ENCODE data around the gene CHIC2.
A peak's percentile ranks its signal among the peaks of the same experiment; 100 is the strongest.

Gene CHIC2

GRCh38 chr4:54062392-54062791 is 2.0 kb downstream of the CHIC2 start:
- H3K27me3 ChIP-seq (ENCODE audit: insufficient read depth, poor library complexity, severe bottlenecking) = no peaks in the 10 kb centered on the region
- no peak overlapping the region for H3K27ac ChIP-seq (replicated peaks)
- DNase-seq (ENCODE audit: low read depth in 1 of 2, low spot score in 1 of 2) = no peak
- TF ChIP-seq CTCF (IDR thresholded peaks at IDR 0.05; ENCODE audit: insufficient read depth, low read length) (no peak), POLR2AphosphoS5 (IDR thresholded peaks at IDR 0.05; ENCODE audit: low read depth) (no peak), GABPA (IDR thresholded peaks at IDR 0.05; ENCODE audit: low read depth) (no peak), REST (IDR thresholded peaks at IDR 0.05; ENCODE audit: insufficient replicate concordance, low read depth) (no peak), SPI1 (IDR thresholded peaks at IDR 0.05; ENCODE audit: borderline replicate concordance, low read depth) (no peak)
- peak overlapping the region; percentile 96 for H3K4me3 ChIP-seq (replicated peaks; ENCODE audit: insufficient read depth, low read length)

DNA sequence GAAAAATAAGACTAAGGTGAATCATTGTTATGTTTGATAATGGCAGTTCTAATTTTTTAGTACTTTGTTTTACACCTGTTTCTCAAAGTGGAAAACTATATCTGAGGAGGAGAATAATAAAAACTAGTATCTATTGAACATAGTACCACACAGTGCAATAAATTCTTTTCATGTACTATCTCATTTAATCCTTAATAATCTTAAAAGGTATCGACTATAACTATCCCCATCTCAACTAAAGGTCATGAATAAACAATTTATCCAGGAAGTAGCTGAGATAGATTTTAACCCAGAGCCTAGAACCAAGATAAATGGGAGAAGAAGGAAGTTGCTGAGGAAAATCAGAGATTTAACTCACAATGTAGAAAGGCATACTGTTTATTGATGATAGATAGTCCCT is 2.5 kb downstream of the CHIC2 start:
- no peak overlapping the region for H3K27ac ChIP-seq (replicated peaks)
- DNase-seq (ENCODE audit: low read depth in 1 of 2, low spot score in 1 of 2) = no peak
- TF ChIP-seq SPI1 (IDR thresholded peaks at IDR 0.05; ENCODE audit: borderline replicate concordance, low read depth) = no peak
- no peak for TF ChIP-seq REST (IDR thresholded peaks at IDR 0.05; ENCODE audit: insufficient replicate concordance, low read depth)
- no peaks in the 10 kb centered on the region for H3K27me3 ChIP-seq (ENCODE audit: insufficient read depth, poor library complexity, severe bottlenecking)
- H3K4me3 ChIP-seq (replicated peaks; ENCODE audit: insufficient read depth, low read length) = no peak overlapping the region

DNA sequence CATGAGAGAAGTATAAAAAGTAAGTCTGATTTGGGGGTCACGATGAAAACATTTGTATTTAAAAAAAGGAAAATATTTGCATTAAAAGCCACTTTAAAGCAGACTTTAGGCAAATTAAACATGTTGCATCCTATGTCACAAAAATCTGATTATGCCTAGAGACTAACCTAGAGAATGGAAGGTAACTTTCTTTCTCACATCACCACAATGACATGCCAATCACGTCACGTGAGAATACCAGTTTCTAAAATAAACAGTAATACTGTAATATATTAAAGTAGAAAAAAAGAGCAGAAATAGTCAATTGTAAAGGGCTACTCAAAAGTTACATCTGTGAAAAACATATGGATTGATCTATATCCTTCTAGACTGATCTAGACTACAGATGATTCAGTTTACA is 3.3 kb downstream of the CHIC2 start:
- no peak for TF ChIP-seq POLR2AphosphoS5 (IDR thresholded peaks at IDR 0.05; ENCODE audit: low read depth)
- TF ChIP-seq REST (IDR thresholded peaks at IDR 0.05; ENCODE audit: insufficient replicate concordance, low read depth) = no peak
- no peak for TF ChIP-seq SPI1 (IDR thresholded peaks at IDR 0.05; ENCODE audit: borderline replicate concordance, low read depth)
- no peak for TF ChIP-seq GABPA (IDR thresholded peaks at IDR 0.05; ENCODE audit: low read depth)
- no peak for TF ChIP-seq CTCF (IDR thresholded peaks at IDR 0.05; ENCODE audit: insufficient read depth, low read length)
- no peak overlapping the region for H3K27ac ChIP-seq (replicated peaks)
- no peaks in the 10 kb centered on the region for H3K27me3 ChIP-seq (ENCODE audit: insufficient read depth, poor library complexity, severe bottlenecking)
- H3K4me3 ChIP-seq (replicated peaks; ENCODE audit: insufficient read depth, low read length) = no peak overlapping the region
- DNase-seq (ENCODE audit: low read depth in 1 of 2, low spot score in 1 of 2) = no peak

- TF ChIP-seq SPI1 (IDR thresholded peaks at IDR 0.05; ENCODE audit: borderline replicate concordance, low read depth) = no peak
- no peak for TF ChIP-seq POLR2AphosphoS5 (IDR thresholded peaks at IDR 0.05; ENCODE audit: low read depth)
- no peak for TF ChIP-seq GABPA (IDR thresholded peaks at IDR 0.05; ENCODE audit: low read depth)
- no peak for TF ChIP-seq REST (IDR thresholded peaks at IDR 0.05; ENCODE audit: insufficient replicate concordance, low read depth)
- TF ChIP-seq CTCF (IDR thresholded peaks at IDR 0.05; ENCODE audit: insufficient read depth, low read length) = no peak
- Histone ChIP-seq H3K27me3 (ENCODE audit: insufficient read depth, poor library complexity, severe bottlenecking) (no peaks in the 10 kb centered on the region), H3K27ac (replicated peaks) (no peak overlapping the region), H3K4me3 (replicated peaks; ENCODE audit: insufficient read depth, low read length) (no peak overlapping the region)
- no peak for DNase-seq (ENCODE audit: low read depth in 1 of 2, low spot score in 1 of 2)
Measured at GRCh38 chr4:54060116-54060515, 4.3 kb downstream of the CHIC2 start.
